DMS 273 (cell line): ENCODE results near the gene RASSF5.

Experiments used
- DNase-seq: peaks from one replicate; lab custom pipeline; 2025; ENCODE audit not compliant: unreplicated experiment; lab: John Stamatoyannopoulos, UW

The RASSF5 gene, protein sequence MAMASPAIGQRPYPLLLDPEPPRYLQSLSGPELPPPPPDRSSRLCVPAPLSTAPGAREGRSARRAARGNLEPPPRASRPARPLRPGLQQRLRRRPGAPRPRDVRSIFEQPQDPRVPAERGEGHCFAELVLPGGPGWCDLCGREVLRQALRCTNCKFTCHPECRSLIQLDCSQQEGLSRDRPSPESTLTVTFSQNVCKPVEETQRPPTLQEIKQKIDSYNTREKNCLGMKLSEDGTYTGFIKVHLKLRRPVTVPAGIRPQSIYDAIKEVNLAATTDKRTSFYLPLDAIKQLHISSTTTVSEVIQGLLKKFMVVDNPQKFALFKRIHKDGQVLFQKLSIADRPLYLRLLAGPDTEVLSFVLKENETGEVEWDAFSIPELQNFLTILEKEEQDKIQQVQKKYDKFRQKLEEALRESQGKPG

DNA sequence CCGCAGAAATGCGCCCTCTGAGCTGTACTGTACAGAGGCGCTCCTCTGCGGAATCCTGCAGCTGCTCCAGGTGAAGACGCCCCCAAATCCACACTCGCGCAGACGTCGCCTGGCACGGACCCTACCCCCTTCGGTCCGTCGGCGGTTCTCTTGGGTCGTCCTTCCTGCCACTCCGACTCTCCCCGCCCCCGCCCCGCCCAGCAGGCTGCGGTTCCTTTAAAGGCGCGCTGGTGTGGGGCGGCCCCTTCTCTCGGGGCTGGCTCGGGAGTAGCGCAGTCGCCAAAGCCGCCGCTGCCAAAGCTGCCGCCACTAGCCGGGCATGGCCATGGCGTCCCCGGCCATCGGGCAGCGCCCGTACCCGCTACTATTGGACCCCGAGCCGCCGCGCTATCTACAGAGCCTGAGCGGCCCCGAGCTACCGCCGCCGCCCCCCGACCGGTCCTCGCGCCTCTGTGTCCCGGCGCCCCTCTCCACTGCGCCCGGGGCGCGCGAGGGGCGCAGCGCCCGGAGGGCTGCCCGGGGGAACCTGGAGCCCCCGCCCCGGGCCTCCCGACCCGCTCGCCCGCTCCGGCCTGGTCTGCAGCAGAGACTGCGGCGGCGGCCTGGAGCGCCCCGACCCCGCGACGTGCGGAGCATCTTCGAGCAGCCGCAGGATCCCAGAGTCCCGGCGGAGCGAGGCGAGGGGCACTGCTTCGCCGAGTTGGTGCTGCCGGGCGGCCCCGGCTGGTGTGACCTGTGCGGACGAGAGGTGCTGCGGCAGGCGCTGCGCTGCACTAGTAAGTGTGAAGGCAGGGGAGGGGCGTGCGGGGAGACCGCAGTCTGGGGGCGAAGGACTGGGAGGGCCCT is at the start of gene RASSF5:
RASSF5 (plus strand) TSS at position 248 of the 846 bp plus-strand sequence; CDS start at position 320, 72 bp downstream.
- DNase-seq: peak; percentile 79

- no peak for DNase-seq
Observed at GRCh38 chr1:206459703-206460102, 47.6 kb upstream of the RASSF5 start.

DNA sequence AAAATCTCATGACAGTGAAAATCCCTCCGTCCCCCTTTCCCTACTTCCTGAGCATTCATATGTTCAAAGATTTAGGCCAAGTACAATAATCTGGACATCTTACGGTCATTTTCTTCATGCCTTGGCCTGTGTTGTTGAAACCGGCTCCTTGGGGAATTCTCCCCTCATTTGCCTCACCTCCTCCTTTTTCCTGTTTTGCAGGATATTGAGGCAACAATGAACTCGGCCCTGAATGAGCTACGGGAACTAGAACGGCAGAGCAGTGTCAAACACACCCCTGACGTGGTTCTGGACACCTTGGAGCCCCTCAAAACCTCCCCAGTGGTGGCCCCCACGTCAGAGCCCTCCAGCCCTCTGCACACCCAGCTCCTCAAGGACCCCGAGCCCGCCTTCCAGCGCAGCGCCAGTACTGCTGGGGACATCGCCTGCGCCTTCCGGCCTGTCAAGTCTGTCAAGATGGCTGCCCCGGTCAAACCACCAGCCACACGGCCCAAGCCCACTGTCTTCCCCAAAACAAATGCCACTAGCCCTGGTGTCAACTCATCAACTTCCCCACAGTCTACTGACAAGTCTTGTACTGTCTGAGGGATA is 46.4 kb upstream of the RASSF5 start:
- DNase-seq: no peak

DNA sequence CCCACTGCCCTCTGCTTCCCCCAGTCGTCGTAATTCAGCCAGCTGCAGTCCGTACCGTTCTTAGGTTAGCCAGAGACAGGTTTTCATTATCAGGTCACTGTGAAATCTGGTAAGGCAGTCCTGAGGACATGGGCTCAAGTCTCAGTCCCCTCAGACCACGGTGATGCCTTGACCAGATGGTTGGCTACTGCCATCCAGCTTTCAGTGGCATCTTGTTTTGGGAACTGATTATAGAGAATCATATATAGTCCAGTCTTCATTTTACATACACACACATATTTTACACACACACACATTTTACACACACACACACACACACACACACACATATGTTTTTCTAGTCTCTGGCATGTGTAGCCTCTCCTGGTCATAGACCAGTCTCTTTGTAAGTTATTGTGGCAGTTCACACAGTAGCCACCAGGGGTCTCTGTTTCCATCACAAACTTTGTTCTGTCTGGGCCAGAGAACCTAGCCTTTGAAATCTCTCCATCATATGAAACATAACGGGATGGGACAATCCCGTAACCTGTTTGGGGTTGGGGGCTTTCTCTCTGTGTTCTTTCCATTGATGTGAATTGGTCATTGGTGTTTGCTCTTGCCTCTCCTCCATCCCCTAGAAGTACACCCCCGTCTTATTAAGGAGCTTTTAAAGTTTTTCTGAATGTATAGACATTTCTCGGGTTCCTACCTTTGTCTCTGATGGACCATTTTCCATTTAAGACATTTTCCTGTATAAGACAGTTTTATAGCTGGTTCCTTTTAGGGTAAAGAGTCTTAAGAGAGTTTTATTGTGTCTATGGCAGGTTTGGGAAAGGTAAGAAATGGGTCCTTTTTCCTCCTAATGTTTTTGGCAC is 45.5 kb upstream of the RASSF5 start:
- DNase-seq: peak; percentile 86

DNA sequence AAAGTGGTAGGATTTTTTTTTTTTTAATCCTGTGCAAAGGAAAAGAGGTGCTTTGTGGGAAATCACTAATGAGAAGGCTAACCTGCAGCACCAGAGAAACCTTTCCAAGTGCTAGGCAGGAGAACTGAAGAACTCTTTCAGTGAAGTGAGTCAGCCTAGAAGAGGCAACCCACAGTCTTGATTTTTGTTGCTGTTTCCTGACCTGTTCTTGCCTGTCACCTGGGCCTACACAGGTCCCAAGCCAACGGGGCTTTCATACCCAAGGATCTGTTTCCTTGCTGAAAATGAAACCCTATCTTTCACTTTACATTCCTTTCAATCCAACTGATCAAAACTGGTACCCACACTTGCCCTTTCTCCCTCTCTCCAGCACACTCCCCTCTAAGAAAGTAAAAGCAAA is 44.2 kb upstream of the RASSF5 start:
- DNase-seq: no peak

GRCh38 chr1:206463911-206464310 is 43.4 kb upstream of the RASSF5 start:
- no peak for DNase-seq

DNA sequence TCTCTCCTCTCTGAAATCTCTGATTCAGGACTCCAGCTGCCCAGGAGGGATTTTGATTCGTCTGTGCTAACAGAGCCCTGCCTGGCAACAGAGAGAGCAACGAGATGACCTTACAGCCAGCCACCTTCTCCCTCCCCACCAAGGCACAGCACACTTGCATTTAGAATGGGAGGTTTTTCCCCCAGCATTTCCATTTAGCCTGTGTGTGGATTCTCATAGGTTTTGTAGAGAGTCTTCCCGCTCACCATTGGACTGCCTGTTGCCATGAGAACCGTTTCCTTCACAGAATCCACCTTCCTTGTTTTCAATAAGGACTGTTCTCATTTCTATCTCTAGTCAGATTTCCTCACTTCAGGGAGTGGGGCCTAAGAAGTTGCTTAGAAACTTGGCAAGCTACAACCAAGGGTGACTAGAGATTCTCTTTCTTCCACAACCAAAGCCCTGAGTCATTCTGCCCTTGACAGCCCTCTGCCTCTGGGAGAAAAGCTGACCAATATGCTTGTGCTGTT is 42.8 kb upstream of the RASSF5 start:
- peak; percentile 26 for DNase-seq

DNA sequence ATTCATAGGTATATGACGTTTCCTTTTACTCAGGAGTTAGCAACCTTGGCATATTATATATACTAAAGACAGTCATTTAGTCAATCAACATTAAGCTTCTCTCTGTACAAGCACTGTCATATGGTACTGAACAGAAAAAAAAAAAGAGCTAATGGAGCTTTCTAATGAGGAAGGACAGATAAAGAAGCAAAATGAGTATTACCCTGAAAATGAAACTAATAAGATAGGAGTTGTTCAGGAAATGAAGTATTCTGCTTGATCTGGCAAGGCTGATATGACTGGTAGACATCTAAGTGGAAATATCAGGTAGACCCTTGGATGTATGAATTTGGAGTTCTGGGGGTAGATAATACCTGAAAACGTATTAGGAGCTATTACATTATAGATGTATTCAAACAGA is 41.4 kb upstream of the RASSF5 start:
- DNase-seq: no peak

GRCh38 chr1:206466840-206467649 is 40.3 kb upstream of the RASSF5 start:
- DNase-seq: no peak

DNA sequence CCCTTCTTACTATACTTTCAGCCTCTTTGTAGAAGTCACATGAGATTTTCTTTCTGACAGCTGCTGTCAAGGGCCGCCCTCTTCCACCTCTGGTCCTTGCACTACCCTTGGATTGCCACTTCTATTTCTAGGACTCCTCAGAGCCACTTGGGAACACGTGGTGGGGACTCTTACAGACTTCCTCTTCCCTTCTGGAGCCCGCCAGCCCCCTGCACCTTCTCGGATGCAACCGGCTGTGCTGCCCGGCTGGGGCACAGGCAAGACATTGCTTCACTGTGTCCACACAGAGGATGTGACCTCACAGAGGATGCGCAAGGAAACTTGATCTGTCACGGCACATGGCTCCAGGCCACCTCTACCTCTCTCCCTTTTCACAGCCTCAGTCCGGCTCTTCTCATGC is 39.4 kb upstream of the RASSF5 start:
- no peak for DNase-seq

DNA sequence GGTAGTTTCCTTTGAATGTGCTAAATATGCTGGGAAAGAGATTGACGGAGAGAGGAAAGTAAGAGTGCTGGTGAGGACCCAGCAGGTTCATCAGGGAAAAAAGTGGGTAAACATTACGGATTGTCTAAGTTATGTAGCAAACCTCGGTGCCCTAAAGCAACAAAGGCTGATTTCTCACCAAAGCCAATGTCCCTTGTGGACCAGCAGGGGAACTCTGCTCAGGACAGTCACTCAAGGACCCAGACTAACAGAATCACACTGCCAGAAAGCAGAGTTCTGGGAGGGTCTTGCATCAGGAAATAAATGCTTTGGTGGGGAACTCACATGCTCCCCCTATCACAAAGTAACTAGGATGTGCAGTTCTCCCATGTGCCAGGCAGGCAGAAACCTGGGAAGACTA is 38.8 kb upstream of the RASSF5 start:
- DNase-seq: no peak

- DNase-seq: no peak
Observed at GRCh38 chr1:206469411-206469932, 37.9 kb upstream of the RASSF5 start.

GRCh38 chr1:206469933-206470691 is 37.2 kb upstream of the RASSF5 start, which contains the start of gene IKBKE:
IKBKE (plus strand) TSS chr1:206470476; CDS start chr1:206473228, 2,752 bp downstream.
- peak; percentile 21 for DNase-seq

- no peak for DNase-seq
Observed at GRCh38 chr1:206470692-206471414, 36.5 kb upstream of the RASSF5 start.

DNA sequence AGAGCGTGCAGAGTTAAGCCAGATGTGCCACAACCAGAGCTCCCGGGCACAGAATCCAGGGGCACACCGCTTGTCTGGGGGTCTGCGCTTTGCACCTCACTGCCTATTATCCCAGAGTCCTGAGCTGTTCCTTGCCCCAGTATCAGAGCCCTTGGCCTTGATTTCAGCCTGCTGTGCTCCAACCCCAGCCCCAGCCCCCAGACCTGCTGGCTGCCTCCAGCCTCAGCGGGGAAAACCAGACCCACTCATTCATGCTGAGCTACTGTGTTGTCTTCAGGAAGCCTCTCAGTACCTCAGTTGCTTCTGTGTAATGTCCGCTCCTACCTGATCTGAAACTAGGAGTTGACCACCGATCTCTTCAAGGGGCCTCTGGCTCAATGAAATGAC is 35.9 kb upstream of the RASSF5 start:
- no peak for DNase-seq

DNA sequence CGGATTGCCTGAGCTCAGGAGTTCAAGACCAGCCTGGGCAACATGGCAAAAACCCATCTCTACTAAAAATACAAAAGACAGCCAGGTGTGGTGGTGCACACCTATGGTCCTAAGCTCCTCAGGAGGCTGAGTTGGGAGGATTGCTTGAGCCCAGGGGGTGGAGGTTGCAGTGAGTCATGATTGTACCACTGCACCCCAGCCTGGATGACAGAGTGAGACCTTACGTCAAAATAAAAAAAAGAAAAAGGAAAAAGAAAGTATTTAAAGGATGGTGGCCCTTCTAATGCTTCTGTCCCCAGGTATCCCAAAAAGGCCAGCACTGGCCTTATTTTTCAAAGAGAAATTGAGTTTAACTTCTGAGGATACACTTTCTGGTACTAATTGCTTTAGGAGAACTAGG is 35.3 kb upstream of the RASSF5 start:
- DNase-seq: no peak

DNA sequence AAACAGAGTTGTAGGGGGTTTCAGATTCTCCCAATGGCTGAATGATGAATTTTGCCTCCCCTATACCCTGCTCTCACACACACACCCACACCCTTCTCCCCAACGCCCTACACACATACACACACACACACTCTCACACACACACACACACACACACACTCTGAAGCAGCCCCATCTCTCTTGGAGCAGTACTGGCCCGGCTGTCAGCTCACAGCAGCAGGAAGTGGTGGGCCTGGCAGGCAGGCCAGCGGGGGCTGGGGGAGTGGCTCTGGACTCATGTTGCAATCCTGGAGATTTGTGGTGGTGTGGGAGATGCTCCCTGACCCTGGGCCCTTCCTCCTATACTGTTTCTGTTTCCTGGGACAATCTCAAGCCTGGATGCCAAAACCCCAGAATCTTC is 34.9 kb upstream of the RASSF5 start:
- no peak for DNase-seq

GRCh38 chr1:206472886-206473285 is 34.4 kb upstream of the RASSF5 start:
- DNase-seq: no peak
